Measurements from ENCODE around the gene ODAD4. TPM values are rescaled to one million over a fixed set of nuclear protein-coding genes. Genes with fewer than 3 reads are reported as not detected.

Gene ODAD4
- total RNA-seq, 4 donors from 2014 or later, result 1.8 to 3.2 (median 3.2) TPM; not detected in 1

DNA sequence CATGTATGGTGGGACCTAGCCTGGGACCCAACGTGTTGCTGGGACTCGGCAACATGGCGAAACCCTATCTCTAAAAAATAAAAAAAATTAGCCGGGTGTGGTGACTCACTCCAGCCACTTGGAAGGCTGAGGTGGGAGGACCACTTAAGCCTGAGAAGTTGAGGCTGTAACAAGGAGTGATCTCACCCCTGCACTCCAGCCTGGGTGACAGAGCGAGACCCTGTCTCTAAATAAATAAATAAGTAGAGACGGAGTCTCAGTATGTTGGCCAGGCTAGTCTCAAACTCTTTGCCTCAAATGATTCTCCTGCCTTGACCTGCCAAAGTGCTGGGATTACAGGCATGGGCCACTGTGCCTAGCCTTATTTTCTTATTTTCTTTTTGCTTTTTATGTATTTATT is 26.1 kb downstream of the ODAD4 start:
- TF ChIP-seq POLR2A (IDR thresholded peaks at IDR 0.05), result no peak
- TF ChIP-seq, protein P1, sequence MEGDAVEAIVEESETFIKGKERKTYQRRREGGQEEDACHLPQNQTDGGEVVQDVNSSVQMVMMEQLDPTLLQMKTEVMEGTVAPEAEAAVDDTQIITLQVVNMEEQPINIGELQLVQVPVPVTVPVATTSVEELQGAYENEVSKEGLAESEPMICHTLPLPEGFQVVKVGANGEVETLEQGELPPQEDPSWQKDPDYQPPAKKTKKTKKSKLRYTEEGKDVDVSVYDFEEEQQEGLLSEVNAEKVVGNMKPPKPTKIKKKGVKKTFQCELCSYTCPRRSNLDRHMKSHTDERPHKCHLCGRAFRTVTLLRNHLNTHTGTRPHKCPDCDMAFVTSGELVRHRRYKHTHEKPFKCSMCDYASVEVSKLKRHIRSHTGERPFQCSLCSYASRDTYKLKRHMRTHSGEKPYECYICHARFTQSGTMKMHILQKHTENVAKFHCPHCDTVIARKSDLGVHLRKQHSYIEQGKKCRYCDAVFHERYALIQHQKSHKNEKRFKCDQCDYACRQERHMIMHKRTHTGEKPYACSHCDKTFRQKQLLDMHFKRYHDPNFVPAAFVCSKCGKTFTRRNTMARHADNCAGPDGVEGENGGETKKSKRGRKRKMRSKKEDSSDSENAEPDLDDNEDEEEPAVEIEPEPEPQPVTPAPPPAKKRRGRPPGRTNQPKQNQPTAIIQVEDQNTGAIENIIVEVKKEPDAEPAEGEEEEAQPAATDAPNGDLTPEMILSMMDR (IDR thresholded peaks at IDR 0.05), result no peak
- H3K36me3 ChIP-seq, result no peaks in the 10 kb centered on the region
- intact Hi-C loops (cut with DNase I; ENCODE audit: low total_unique reads), result no loop called here
- no peaks in the 10 kb centered on the region for H3K9me3 ChIP-seq
- H3K4me1 ChIP-seq, result no peaks in the 10 kb centered on the region
- no peaks in the 10 kb centered on the region for H3K27me3 ChIP-seq
- no peak for DNase-seq
- no peak overlapping the region for H3K4me3 ChIP-seq
- H3K27ac ChIP-seq, result no peak overlapping the region

DNA sequence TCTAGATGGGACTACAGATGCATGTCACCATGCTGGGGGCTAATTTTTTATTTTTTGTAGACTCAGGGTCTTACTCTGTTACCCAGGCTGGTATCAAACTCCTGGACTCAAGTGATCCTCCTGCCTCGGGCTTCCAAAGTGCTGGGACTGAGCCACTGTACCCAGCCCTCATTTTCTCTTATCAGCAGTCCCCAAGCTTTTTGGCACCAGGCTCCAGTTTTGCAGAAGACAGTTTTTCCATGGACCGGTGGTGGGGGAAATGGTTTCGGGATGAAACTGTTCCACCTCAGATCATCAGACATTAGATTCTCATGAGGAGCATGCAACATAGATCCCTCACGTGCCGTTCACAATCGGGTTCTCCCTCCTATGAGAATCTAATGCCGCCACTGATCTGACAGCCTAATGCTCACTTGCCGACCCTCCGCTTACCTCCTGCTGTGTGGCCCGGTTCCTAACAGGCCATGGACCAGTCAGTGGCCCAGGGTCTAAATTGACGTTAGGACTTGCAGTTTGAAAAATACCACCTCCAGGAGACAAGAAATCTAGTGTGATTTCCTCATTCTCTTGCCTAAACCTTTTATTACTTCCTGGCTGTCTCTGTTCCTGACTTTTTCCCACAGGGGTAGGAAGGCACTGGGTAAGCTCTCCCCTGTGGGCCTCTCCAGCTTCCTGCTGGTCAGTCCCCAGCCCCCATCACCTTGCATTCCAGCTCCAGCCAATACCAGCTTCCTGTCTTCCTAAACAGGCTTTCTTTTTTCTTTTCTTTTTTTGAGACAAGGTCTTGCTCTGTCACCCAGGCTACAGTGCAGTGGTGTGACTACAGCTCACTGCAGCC is 26.8 kb downstream of the ODAD4 start:
- Histone ChIP-seq H3K27ac (no peak overlapping the region), H3K27me3 (no peaks in the 10 kb centered on the region), H3K36me3 (no peaks in the 10 kb centered on the region), H3K4me1 (no peaks in the 10 kb centered on the region), H3K4me3 (no peak overlapping the region), H3K9me3 (no peaks in the 10 kb centered on the region)
- no peak for DNase-seq
- TF ChIP-seq, protein P1 (IDR thresholded peaks at IDR 0.05), result no peak
- no peak for TF ChIP-seq POLR2A (IDR thresholded peaks at IDR 0.05)
- intact Hi-C loops (cut with DNase I; ENCODE audit: low total_unique reads), result no loop called here

DNA sequence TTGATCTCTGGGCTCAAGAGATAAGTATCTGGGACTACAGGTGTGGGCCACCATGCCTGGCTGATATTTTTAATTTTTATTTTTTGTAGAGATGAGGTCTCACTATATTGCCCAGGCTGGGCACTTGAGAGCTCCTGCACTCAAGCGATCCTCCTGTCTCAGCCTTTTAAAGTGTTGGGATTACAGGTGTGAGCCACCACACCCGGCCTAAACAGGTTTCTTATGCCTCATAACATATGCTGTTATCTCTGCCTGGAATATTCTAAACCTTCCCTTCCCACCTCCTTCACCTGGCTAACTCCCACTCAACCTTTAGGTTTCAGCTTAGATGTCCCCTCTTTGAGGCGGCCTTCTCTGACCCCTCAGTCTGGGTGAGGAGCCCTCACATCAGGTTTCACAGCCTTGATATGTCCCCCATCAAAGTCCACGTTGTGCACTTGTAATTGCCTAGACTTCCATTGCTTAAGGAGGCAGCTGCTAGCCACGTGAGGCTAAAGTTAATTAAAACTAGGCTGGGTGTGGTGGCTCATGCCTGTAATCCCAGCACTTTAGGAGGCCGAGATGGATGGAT is 27.5 kb downstream of the ODAD4 start:
- no peak for DNase-seq
- H3K27ac ChIP-seq, result no peak overlapping the region
- no peak overlapping the region for H3K4me3 ChIP-seq
- H3K4me1 ChIP-seq, result no peaks in the 10 kb centered on the region
- H3K27me3 ChIP-seq, result no peaks in the 10 kb centered on the region
- TF ChIP-seq POLR2A (IDR thresholded peaks at IDR 0.05), result no peak
- TF ChIP-seq, protein P1 (IDR thresholded peaks at IDR 0.05), result no peak
- intact Hi-C loops (cut with DNase I; ENCODE audit: low total_unique reads), result no loop called here
- no peaks in the 10 kb centered on the region for H3K36me3 ChIP-seq
- H3K9me3 ChIP-seq, result no peaks in the 10 kb centered on the region

DNA sequence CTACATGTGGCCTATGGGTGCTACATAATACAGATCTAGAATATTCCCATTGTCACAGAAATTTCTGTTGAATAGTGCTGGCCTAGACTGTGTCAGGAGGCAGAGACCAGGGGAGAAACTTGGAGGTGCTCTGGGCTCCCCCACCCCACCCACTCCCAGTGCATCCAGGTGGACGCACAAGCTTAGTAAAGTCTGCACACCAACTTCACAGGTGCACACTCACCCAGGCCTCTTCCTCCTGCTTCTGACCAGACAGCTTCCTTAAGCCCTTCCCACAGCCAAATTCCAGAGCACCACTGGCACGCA is 28.6 kb downstream of the ODAD4 start:
- no peak overlapping the region for H3K4me3 ChIP-seq
- no peaks in the 10 kb centered on the region for H3K27me3 ChIP-seq
- H3K36me3 ChIP-seq, result no peaks in the 10 kb centered on the region
- TF ChIP-seq, protein P1 (IDR thresholded peaks at IDR 0.05), result no peak
- no peak for TF ChIP-seq POLR2A (IDR thresholded peaks at IDR 0.05)
- H3K27ac ChIP-seq, result no peak overlapping the region
- no peaks in the 10 kb centered on the region for H3K9me3 ChIP-seq
- DNase-seq, result no peak
- no peaks in the 10 kb centered on the region for H3K4me1 ChIP-seq
- intact Hi-C loops (cut with DNase I; ENCODE audit: low total_unique reads), result no loop called here

DNA sequence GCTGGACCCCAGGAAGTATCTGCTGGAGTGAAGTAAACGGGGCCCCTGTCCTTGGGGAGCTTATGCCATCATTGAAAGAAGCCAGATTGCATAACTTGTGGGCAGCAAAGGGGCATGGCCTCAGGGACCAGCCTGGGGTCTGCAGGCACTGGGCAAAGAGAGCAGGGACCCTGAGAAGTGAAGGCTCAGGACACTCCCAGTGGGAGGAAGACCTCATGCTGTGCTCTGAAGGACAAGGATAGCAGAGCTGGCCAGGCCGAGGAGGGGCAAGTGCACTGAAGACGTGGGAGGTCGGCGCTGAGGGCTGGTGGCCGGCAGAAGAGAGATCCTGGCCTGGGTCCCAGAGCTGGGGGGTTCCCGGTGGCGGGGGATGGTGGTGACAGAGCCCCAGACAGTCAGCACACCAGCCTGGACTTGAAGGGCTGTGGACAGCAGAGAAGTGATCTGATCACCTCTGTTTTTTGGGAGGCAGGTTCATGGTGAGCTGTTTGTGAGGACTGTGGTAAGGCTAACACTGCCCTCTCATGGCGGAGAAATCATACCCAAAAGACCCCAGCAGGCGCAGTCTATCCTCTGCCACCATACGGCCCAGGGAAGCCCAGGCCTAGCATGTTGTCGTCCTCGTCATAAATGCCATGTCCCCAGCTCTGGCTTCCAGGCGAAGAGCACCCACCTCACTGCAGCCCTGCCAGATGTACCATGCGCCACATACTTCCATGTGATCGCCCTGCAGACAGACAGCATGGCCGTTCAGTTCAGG is 29.1 kb downstream of the ODAD4 start:
- intact Hi-C loops (cut with DNase I; ENCODE audit: low total_unique reads), result loop anchor here (10.0 kb wide), 2 partner anchors 65 to 155 kb away; partner anchors contain the start of genes DHX58 and NKIRAS2
- no peaks in the 10 kb centered on the region for H3K4me1 ChIP-seq
- no peak overlapping the region for H3K4me3 ChIP-seq
- no peak for TF ChIP-seq POLR2A (IDR thresholded peaks at IDR 0.05)
- TF ChIP-seq, protein P1 (IDR thresholded peaks at IDR 0.05), result no peak
- H3K27me3 ChIP-seq, result no peaks in the 10 kb centered on the region
- no peaks in the 10 kb centered on the region for H3K36me3 ChIP-seq
- H3K9me3 ChIP-seq, result no peaks in the 10 kb centered on the region
- no peak overlapping the region for H3K27ac ChIP-seq
- DNase-seq, result no peak
